ENCODE results near the gene EIF2AK2. TPM values are rescaled to one million over a fixed set of nuclear protein-coding genes. Genes with fewer than 3 reads are reported as not detected.
A peak's percentile ranks its signal among the peaks of the same experiment; 100 is the strongest.

The EIF2AK2 gene
- total RNA-seq, 2 donors from 2014 or later, result 27.0 to 40.3 TPM

- Mint-ChIP-seq H3K4me1 (peaks cover 47% of the 10 kb centered on the region), H3K4me3 (peak overlapping the region; percentile 88), H3K27ac (peak overlapping the region; percentile 97), H3K36me3 (ENCODE audit: low read depth) (peaks cover 3% of the 10 kb centered on the region), H3K27me3 (no peaks in the 10 kb centered on the region)
- no peak for ATAC-seq
- no peak for DNase-seq
- H3K9me3 ChIP-seq (ENCODE audit: control insufficient read depth, low read length, poor library complexity, severe bottlenecking), result no peaks in the 10 kb centered on the region
Measured at GRCh38 chr2:37080266-37080665, 76.5 kb downstream of the EIF2AK2 start.

- H3K4me3 Mint-ChIP-seq, result no peak overlapping the region
- H3K36me3 Mint-ChIP-seq (ENCODE audit: low read depth), result peaks cover 11% of the 10 kb centered on the region
- H3K27me3 Mint-ChIP-seq, result no peaks in the 10 kb centered on the region
Measured at GRCh38 chr2:37070931-37071330, 85.8 kb downstream of the EIF2AK2 start.

GRCh38 chr2:37068686-37069085 lies 88.1 kb downstream of the EIF2AK2 start:
- no peak overlapping the region for H3K4me3 Mint-ChIP-seq
- peaks cover 9% of the 10 kb centered on the region for H3K36me3 Mint-ChIP-seq (ENCODE audit: low read depth)
- no peak for ATAC-seq
- DNase-seq, result no peak
- H3K4me1 Mint-ChIP-seq, result peaks cover 10% of the 10 kb centered on the region
- H3K9me3 ChIP-seq (ENCODE audit: control insufficient read depth, low read length, poor library complexity, severe bottlenecking), result no peaks in the 10 kb centered on the region
- H3K27me3 Mint-ChIP-seq, result no peaks in the 10 kb centered on the region
- peak overlapping the region; percentile 68 for H3K27ac Mint-ChIP-seq

More at GRCh38 chr2:37070931-37071330, 85.8 kb downstream of the EIF2AK2 start:
- DNase-seq (no peak), ATAC-seq (no peak)
- peaks cover 14% of the 10 kb centered on the region for H3K4me1 Mint-ChIP-seq
- no peak overlapping the region for H3K27ac Mint-ChIP-seq
- no peaks in the 10 kb centered on the region for H3K9me3 ChIP-seq (ENCODE audit: control insufficient read depth, low read length, poor library complexity, severe bottlenecking)

- H3K9me3 ChIP-seq (ENCODE audit: control insufficient read depth, low read length, poor library complexity, severe bottlenecking), result no peaks in the 10 kb centered on the region
- H3K4me1 Mint-ChIP-seq, result peaks cover 9% of the 10 kb centered on the region
- DNase-seq, result no peak
- no peak for ATAC-seq
- H3K36me3 Mint-ChIP-seq (ENCODE audit: low read depth), result peaks cover 9% of the 10 kb centered on the region
- no peak overlapping the region for H3K27ac Mint-ChIP-seq
- H3K4me3 Mint-ChIP-seq, result no peak overlapping the region
- no peaks in the 10 kb centered on the region for H3K27me3 Mint-ChIP-seq
Measured at GRCh38 chr2:37061776-37062175, 95.0 kb downstream of the EIF2AK2 start.

GRCh38 chr2:37061013-37061711 lies 95.6 kb downstream of the EIF2AK2 start:
- H3K9me3 ChIP-seq (ENCODE audit: control insufficient read depth, low read length, poor library complexity, severe bottlenecking), result no peaks in the 10 kb centered on the region
- Mint-ChIP-seq H3K4me3 (no peak overlapping the region), H3K27ac (no peak overlapping the region), H3K36me3 (ENCODE audit: low read depth) (peaks cover 9% of the 10 kb centered on the region), H3K27me3 (no peaks in the 10 kb centered on the region), H3K4me1 (peaks cover 9% of the 10 kb centered on the region)
- DNase-seq, result no peak
- no peak for ATAC-seq

GRCh38 chr2:37060446-37060845 lies 96.3 kb downstream of the EIF2AK2 start:
- DNase-seq, result no peak
- Mint-ChIP-seq H3K27me3 (no peaks in the 10 kb centered on the region), H3K36me3 (ENCODE audit: low read depth) (peaks cover 9% of the 10 kb centered on the region), H3K4me1 (peaks cover 9% of the 10 kb centered on the region), H3K4me3 (no peak overlapping the region), H3K27ac (no peak overlapping the region)
- no peak for ATAC-seq
- no peaks in the 10 kb centered on the region for H3K9me3 ChIP-seq (ENCODE audit: control insufficient read depth, low read length, poor library complexity, severe bottlenecking)

- H3K27me3 Mint-ChIP-seq, result no peaks in the 10 kb centered on the region
- peaks cover 9% of the 10 kb centered on the region for H3K36me3 Mint-ChIP-seq (ENCODE audit: low read depth)
Measured at GRCh38 chr2:37059841-37060240, 96.9 kb downstream of the EIF2AK2 start.

GRCh38 chr2:37052600-37053332 lies 104.0 kb downstream of the EIF2AK2 start:
- no peaks in the 10 kb centered on the region for H3K27me3 Mint-ChIP-seq
- ATAC-seq (no peak), DNase-seq (no peak)
- H3K36me3 Mint-ChIP-seq (ENCODE audit: low read depth), result peaks cover 7% of the 10 kb centered on the region
- no peak overlapping the region for H3K27ac Mint-ChIP-seq
- no peaks in the 10 kb centered on the region for H3K9me3 ChIP-seq (ENCODE audit: control insufficient read depth, low read length, poor library complexity, severe bottlenecking)
- H3K4me1 Mint-ChIP-seq, result peaks cover 5% of the 10 kb centered on the region
- no peak overlapping the region for H3K4me3 Mint-ChIP-seq

More at GRCh38 chr2:37059841-37060240, 96.9 kb downstream of the EIF2AK2 start:
- no peak for DNase-seq
- H3K9me3 ChIP-seq (ENCODE audit: control insufficient read depth, low read length, poor library complexity, severe bottlenecking), result no peaks in the 10 kb centered on the region
- Mint-ChIP-seq H3K4me1 (peaks cover 9% of the 10 kb centered on the region), H3K27ac (no peak overlapping the region), H3K4me3 (no peak overlapping the region)
- ATAC-seq, result no peak

Other genes starting within 250 kb of the EIF2AK2 start
- gene STRN, start 190.4 kb downstream of the EIF2AK2 start, total RNA-seq, result 10 to 100 TPM; 29.2 to 36.0 TPM
- gene HEATR5B, start 72.6 kb downstream of the EIF2AK2 start, total RNA-seq, result 10 to 100 TPM; 30.0 to 37.6 TPM
- 1 to 10 TPM; 7.2 to 7.7 TPM for gene GPATCH11, start 72.5 kb downstream of the EIF2AK2 start, total RNA-seq
- gene SULT6B1, start 31.7 kb upstream of the EIF2AK2 start, total RNA-seq, result not detected
- gene CEBPZOS, start 39.5 kb upstream of the EIF2AK2 start, total RNA-seq, result 10 to 100 TPM; 23.2 to 24.1 TPM
- gene CEBPZ, start 74.6 kb upstream of the EIF2AK2 start, total RNA-seq, result 10 to 100 TPM; 39.8 to 72.2 TPM
- 10 to 100 TPM; 22.3 to 23.2 TPM for gene NDUFAF7, start 74.7 kb upstream of the EIF2AK2 start, total RNA-seq
- 10 to 100 TPM; 25.4 to 27.0 TPM for gene PRKD3, start 167.9 kb upstream of the EIF2AK2 start, total RNA-seq
- gene QPCT, start 187.7 kb upstream of the EIF2AK2 start, total RNA-seq, result 1 to 10 TPM in 1 of 2 donors, under 1 TPM in 1; 0.78 to 1.0 TPM